Loucy (cell line): ENCODE results near the gene RGS3.

Experiments
- H2AFZ ChIP-seq: fragments of 200-600 bp; sonication (generic); 2 replicates; pipeline ENCODE4 v1.6.0; 2016; ENCODE audit warnings: antibody characterized with exemption, mild to moderate bottlenecking, low read length, moderate library complexity
- H3F3A ChIP-seq: fragments of 200-600 bp; 2 replicates; pipeline ENCODE4 v1.6.0; 2016; ENCODE audit warnings: antibody characterized with exemption, low read depth, mild to moderate bottlenecking
- H3K27me3 ChIP-seq: fragments of 200-600 bp; sonication (generic); 2 replicates; pipeline ENCODE4 v1.6.1; 2014; ENCODE audit warnings: low read length, mild to moderate bottlenecking; ENCODE audit not compliant: insufficient read depth, poor library complexity, severe bottlenecking
- H3K36me3 ChIP-seq: fragments of 200-600 bp; sonication (generic); 2 replicates; pipeline ENCODE4 v1.6.1; 2016; ENCODE audit warnings: low read length; ENCODE audit not compliant: insufficient read depth
- H3K4me1 ChIP-seq: fragments of 200-600 bp; sonication (generic); 2 replicates; pipeline ENCODE4 v1.5.1; 2014; ENCODE audit warnings: low read length, mild to moderate bottlenecking; ENCODE audit not compliant: insufficient read depth, poor library complexity, severe bottlenecking
- H3K4me2 ChIP-seq: fragments of 200-600 bp; sonication (generic); 2 replicates; pipeline ENCODE4 v1.6.0; 2014; ENCODE audit warnings: antibody characterized with exemption, low read length, low read depth, mild to moderate bottlenecking; ENCODE audit not compliant: poor library complexity, severe bottlenecking
- H3K4me3 ChIP-seq: fragments of 200-600 bp; sonication (generic); 2 replicates; pipeline ENCODE4 v1.5.1; 2014; ENCODE audit warnings: low read length, mild to moderate bottlenecking, mixed read lengths; ENCODE audit not compliant: poor library complexity, severe bottlenecking
- H3K79me2 ChIP-seq: fragments of 200-600 bp; sonication (generic); 2 replicates; pipeline ENCODE4 v1.6.1; 2014; ENCODE audit warnings: low read length; ENCODE audit not compliant: insufficient read depth
- H3K9ac ChIP-seq: fragments of 200-600 bp; sonication (generic); 2 replicates; pipeline ENCODE4 v1.6.0; 2014; ENCODE audit warnings: mild to moderate bottlenecking, low read depth, low read length, moderate library complexity; ENCODE audit not compliant: poor library complexity, severe bottlenecking
- H3K9me2 ChIP-seq: fragments of 200-600 bp; sonication (generic); replicated peaks from 2 replicates; pipeline ENCODE4 v1.6.1; 2016; ENCODE audit warnings: low read depth, low read length, mixed read lengths
- H3K9me3 ChIP-seq: fragments of 200-600 bp; sonication (generic); 2 replicates; pipeline ENCODE4 v1.6.1; 2014; ENCODE audit warnings: mild to moderate bottlenecking, antibody characterized with exemption, low read length, low read depth; ENCODE audit not compliant: insufficient read depth
- H4K20me1 ChIP-seq: fragments of 200-600 bp; sonication (generic); 2 replicates; pipeline ENCODE4 v1.6.0; 2014; ENCODE audit warnings: antibody characterized with exemption, low read length, mild to moderate bottlenecking; ENCODE audit not compliant: insufficient read depth, poor library complexity, severe bottlenecking
- EZH2phosphoT487 ChIP-seq: fragments of 200-600 bp; IDR thresholded peaks from 2 replicates; pipeline ENCODE4 v1.6.1; 2018; ENCODE audit warnings: antibody characterized with exemption, mild to moderate bottlenecking, moderate library complexity, borderline replicate concordance
- TF ChIP-seq, protein P1 (sequence below): fragments of 200-600 bp; sonication (generic); conservative IDR thresholded peaks from 2 replicates; pipeline ENCODE4 v1.5.1; 2014; ENCODE audit warnings: mild to moderate bottlenecking, antibody characterized with exemption, low read length

RGS3 gene

DNA sequence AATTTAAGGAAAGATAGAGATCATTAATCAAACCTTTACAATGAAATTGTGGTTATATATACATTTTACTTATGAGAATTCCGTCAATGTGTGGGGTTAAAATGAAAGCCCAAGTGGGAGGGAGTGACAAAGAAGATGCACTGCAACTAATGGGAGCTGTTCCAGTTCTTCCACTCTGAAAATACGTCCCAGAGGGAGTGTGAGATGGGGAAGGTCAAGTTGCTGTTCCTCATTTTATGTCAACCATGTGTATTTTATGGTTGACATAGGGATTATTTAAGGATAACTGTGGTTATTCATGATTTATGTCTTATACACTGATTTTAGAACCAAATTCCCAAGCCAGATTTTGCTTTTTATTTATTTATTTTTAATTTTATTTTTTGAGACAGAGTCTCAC, 14.2 kb upstream of the RGS3 start:
- Histone ChIP-seq H3K9me2 (no peaks in the 10 kb centered on the region), H3K36me3 (no peaks in the 10 kb centered on the region), H2AFZ (no peak overlapping the region), H3K4me3 (no peak overlapping the region), H3F3A (no peaks in the 10 kb centered on the region), H3K4me1 (peaks cover 6% of the 10 kb centered on the region), H3K4me2 (no peak overlapping the region), H4K20me1 (no peaks in the 10 kb centered on the region), H3K9me3 (no peaks in the 10 kb centered on the region), H3K9ac (no peak overlapping the region), H3K27me3 (no peaks in the 10 kb centered on the region), H3K79me2 (no peaks in the 10 kb centered on the region)
- TF ChIP-seq, protein P1, sequence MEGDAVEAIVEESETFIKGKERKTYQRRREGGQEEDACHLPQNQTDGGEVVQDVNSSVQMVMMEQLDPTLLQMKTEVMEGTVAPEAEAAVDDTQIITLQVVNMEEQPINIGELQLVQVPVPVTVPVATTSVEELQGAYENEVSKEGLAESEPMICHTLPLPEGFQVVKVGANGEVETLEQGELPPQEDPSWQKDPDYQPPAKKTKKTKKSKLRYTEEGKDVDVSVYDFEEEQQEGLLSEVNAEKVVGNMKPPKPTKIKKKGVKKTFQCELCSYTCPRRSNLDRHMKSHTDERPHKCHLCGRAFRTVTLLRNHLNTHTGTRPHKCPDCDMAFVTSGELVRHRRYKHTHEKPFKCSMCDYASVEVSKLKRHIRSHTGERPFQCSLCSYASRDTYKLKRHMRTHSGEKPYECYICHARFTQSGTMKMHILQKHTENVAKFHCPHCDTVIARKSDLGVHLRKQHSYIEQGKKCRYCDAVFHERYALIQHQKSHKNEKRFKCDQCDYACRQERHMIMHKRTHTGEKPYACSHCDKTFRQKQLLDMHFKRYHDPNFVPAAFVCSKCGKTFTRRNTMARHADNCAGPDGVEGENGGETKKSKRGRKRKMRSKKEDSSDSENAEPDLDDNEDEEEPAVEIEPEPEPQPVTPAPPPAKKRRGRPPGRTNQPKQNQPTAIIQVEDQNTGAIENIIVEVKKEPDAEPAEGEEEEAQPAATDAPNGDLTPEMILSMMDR = no peak
- TF ChIP-seq EZH2phosphoT487 = no peak

DNA sequence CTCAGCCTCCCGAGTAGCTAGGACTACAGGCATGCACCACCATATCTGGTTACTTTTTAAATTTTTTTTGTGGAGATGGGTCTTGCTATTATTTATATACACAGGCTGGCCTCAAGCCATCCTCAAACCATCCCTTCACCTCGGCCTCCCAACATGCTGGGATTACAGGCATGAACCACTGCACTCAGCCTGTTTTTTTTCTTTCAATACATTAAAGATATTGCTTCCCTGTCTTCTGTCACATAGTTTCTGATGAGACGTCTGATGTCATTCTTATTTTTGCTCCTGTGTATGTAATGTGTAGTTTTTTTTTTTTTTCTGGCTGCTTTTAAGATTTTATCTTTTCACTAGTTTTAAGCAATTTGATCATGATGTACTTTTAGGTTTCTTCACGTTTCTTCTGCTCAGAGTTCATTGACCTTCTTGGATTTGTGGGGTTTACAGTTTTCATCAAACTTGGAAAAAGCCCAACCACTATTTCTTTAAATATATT, 11.4 kb upstream of the RGS3 start:
- Histone ChIP-seq H3K9me2 (no peaks in the 10 kb centered on the region), H2AFZ (no peak overlapping the region), H3K9me3 (no peaks in the 10 kb centered on the region), H3F3A (no peaks in the 10 kb centered on the region), H3K4me1 (peaks cover 18% of the 10 kb centered on the region), H3K79me2 (no peaks in the 10 kb centered on the region), H3K27me3 (no peaks in the 10 kb centered on the region), H4K20me1 (no peaks in the 10 kb centered on the region), H3K9ac (no peak overlapping the region), H3K4me2 (no peak overlapping the region), H3K36me3 (no peaks in the 10 kb centered on the region), H3K4me3 (no peak overlapping the region)
- TF ChIP-seq EZH2phosphoT487 = no peak
- TF ChIP-seq, protein P1 = no peak

DNA sequence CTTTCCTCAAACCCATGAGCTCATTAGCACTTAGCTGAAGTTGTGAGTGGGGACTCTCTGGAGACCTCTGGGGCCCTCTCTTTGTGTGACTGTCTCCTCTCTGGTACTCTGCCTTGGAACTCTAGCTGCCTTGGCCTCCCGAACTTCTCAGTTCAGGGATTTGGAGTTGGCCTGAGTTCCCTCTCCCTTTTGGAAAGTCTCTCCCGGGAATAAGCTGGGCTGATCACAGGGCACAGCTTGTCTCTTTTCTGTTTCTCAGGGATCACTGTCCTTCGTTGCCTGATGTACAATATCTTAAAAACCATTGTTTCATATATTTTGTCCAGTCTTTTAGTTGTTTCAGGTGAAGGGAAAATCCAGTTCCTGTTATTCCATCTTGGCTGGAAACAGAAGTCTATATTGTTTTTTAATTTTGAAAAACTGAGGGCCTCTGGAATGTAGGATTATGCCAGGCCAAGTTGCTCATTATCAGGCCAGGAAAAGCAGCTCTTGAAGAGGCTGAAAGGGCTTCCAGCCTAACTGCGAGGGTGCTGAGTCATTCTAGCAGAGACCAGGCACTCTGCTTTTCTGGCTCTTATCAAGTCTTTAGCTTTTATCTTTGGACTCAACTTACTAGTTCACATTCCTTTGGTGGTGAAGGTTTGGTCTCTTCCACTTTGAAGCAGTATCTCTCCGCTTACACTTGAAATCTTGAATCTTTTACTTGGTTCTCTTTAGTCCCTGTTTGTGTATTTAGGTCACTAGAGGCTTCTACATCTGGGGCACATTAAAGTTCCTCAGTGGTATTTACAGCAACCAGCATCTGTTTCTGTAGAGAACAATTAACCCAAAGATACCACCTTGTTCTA, 8.4 kb upstream of the RGS3 start:
- peaks cover 18% of the 10 kb centered on the region for H3K4me1 ChIP-seq
- H2AFZ ChIP-seq = peak overlapping the region; percentile 36; the same call in 1 of the 2 replicates
- H3K79me2 ChIP-seq = no peaks in the 10 kb centered on the region
- no peaks in the 10 kb centered on the region for H4K20me1 ChIP-seq
- H3K9me2 ChIP-seq = no peaks in the 10 kb centered on the region
- peak overlapping the region; percentile 22 for H3K4me2 ChIP-seq
- peak overlapping the region; percentile 30 for H3K9ac ChIP-seq
- TF ChIP-seq, protein P1 = no peak
- no peak for TF ChIP-seq EZH2phosphoT487
- no peaks in the 10 kb centered on the region for H3K27me3 ChIP-seq
- H3K36me3 ChIP-seq = no peaks in the 10 kb centered on the region
- no peaks in the 10 kb centered on the region for H3K9me3 ChIP-seq
- no peaks in the 10 kb centered on the region for H3F3A ChIP-seq
- H3K4me3 ChIP-seq = no peak overlapping the region
